BE2C (cell line): ENCODE results near the gene MARS1.

Source experiments
- DNase-seq: peaks from one replicate; pipeline ENCODE4 v3.0.0-alpha.2; 2020
- H3K27me3 ChIP-seq: fragments of 250-450 bp; sonication (Bioruptor Pico); 2 replicates; pipeline ENCODE4 v1.5.1; 2020; ENCODE audit warnings: mild to moderate bottlenecking
- H3K36me3 ChIP-seq: fragments of 250-450 bp; sonication (Bioruptor Pico); 2 replicates; pipeline ENCODE4 v1.5.1; 2020; ENCODE audit warnings: mild to moderate bottlenecking
- H3K4me1 ChIP-seq: fragments of 250-450 bp; sonication (Bioruptor Pico); 2 replicates; pipeline ENCODE4 v1.5.1; 2020
- H3K4me3 ChIP-seq: 2 replicates; pipeline ENCODE4 v1.5.1; 2011; ENCODE audit warnings: low read depth, low read length
- H3K9me3 ChIP-seq: fragments of 250-450 bp; sonication (Bioruptor Pico); 2 replicates; pipeline ENCODE4 v1.5.1; 2020
- CTCF ChIP-seq: IDR thresholded peaks from 2 replicates; pipeline ENCODE4 v1.5.1; 2012; ENCODE audit warnings: mild to moderate bottlenecking, low read depth, low read length

The MARS1 gene

GRCh38 chr12:57527184-57527583 lies 39.3 kb downstream of the MARS1 start:
- Histone ChIP-seq H3K9me3 (no peaks in the 10 kb centered on the region), H3K4me3 (no peak overlapping the region), H3K4me1 (peaks cover under 1% of the 10 kb centered on the region; the same call in 1 of the 2 replicates), H3K27me3 (no peaks in the 10 kb centered on the region), H3K36me3 (peaks cover 58% of the 10 kb centered on the region)
- no peak for TF ChIP-seq CTCF
- no peak for DNase-seq

- no peaks in the 10 kb centered on the region for H3K9me3 ChIP-seq
- H3K4me3 ChIP-seq, result no peak overlapping the region
- DNase-seq, result no peak
- no peaks in the 10 kb centered on the region; the same call in 1 of the 2 replicates for H3K4me1 ChIP-seq
- TF ChIP-seq CTCF, result no peak
- H3K27me3 ChIP-seq, result no peaks in the 10 kb centered on the region
- H3K36me3 ChIP-seq, result peaks cover 68% of the 10 kb centered on the region
Observed at GRCh38 chr12:57528176-57528575, 40.3 kb downstream of the MARS1 start.

GRCh38 chr12:57528831-57529555 lies 41.1 kb downstream of the MARS1 start:
- Histone ChIP-seq H3K36me3 (peaks cover 73% of the 10 kb centered on the region), H3K27me3 (no peaks in the 10 kb centered on the region), H3K4me3 (no peak overlapping the region), H3K9me3 (no peaks in the 10 kb centered on the region), H3K4me1 (no peaks in the 10 kb centered on the region)
- no peak for DNase-seq
- TF ChIP-seq CTCF, result no peak

GRCh38 chr12:57529831-57530230 lies 42.0 kb downstream of the MARS1 start:
- no peak for TF ChIP-seq CTCF
- H3K4me1 ChIP-seq, result no peaks in the 10 kb centered on the region
- no peaks in the 10 kb centered on the region for H3K9me3 ChIP-seq
- peaks cover 77% of the 10 kb centered on the region for H3K36me3 ChIP-seq
- no peak for DNase-seq
- no peaks in the 10 kb centered on the region for H3K27me3 ChIP-seq
- no peak overlapping the region for H3K4me3 ChIP-seq

GRCh38 chr12:57530396-57531142 lies 42.7 kb downstream of the MARS1 start:
- H3K27me3 ChIP-seq, result no peaks in the 10 kb centered on the region
- no peaks in the 10 kb centered on the region for H3K9me3 ChIP-seq
- H3K4me3 ChIP-seq, result no peak overlapping the region
- no peak for TF ChIP-seq CTCF
- H3K36me3 ChIP-seq, result peaks cover 80% of the 10 kb centered on the region
- no peak for DNase-seq
- no peaks in the 10 kb centered on the region for H3K4me1 ChIP-seq

- Histone ChIP-seq H3K4me1 (no peaks in the 10 kb centered on the region), H3K27me3 (no peaks in the 10 kb centered on the region), H3K9me3 (no peaks in the 10 kb centered on the region), H3K4me3 (no peak overlapping the region), H3K36me3 (peaks cover 72% of the 10 kb centered on the region)
- DNase-seq, result no peak
- no peak for TF ChIP-seq CTCF
Observed at GRCh38 chr12:57531836-57532235, 44.0 kb downstream of the MARS1 start.
